GM12892 (cell line): ENCODE results near the gene GAB1.

Experiments
- POLR2A ChIP-seq: IDR thresholded peaks from 2 replicates; pipeline ENCODE4 v1.6.1; 2011; ENCODE audit warnings: low read depth, low read length, control low read depth
- TAF1 ChIP-seq: IDR thresholded peaks from 2 replicates; pipeline ENCODE4 v1.6.1; 2011; ENCODE audit warnings: low read depth, mild to moderate bottlenecking, control low read depth, low read length, borderline replicate concordance

GRCh38 chr4:143458966-143459365 is 122.3 kb downstream of the GAB1 start:
- TF ChIP-seq POLR2A (no peak), TAF1 (no peak)
